Progenitor cell of endocrine pancreas (in vitro differentiated cells): ENCODE measurements around the gene LPCAT3. TPM values are rescaled to one million over a fixed set of nuclear protein-coding genes. Genes with fewer than 3 reads are reported as not detected.

ENCODE experiments used
- DNase-seq: peaks from one replicate; pipeline ENCODE4 v3.0.0; 2021; ENCODE audit warnings: low spot score; ENCODE audit not compliant: unreplicated experiment
- H3K27ac Mint-ChIP-seq: 2 replicates; pipeline ENCODE4 v1.8.0; 2021; ENCODE audit warnings: mild to moderate bottlenecking, moderate library complexity, mixed read lengths
- H3K27me3 Mint-ChIP-seq: 2 replicates; pipeline ENCODE4 v1.8.0; 2021; ENCODE audit warnings: mixed read lengths
- H3K36me3 Mint-ChIP-seq: 2 replicates; pipeline ENCODE4 v1.8.0; 2022; ENCODE audit warnings: mixed read lengths; ENCODE audit not compliant: insufficient read depth
- H3K4me1 Mint-ChIP-seq: 2 replicates; pipeline ENCODE4 v1.8.0; 2021; ENCODE audit warnings: low read depth, mixed read lengths
- H3K4me3 Mint-ChIP-seq: 2 replicates; pipeline ENCODE4 v1.8.0; 2021; ENCODE audit warnings: low read depth, mild to moderate bottlenecking, moderate library complexity, mixed read lengths
- H3K9me3 Mint-ChIP-seq: 2 replicates; pipeline ENCODE4 v1.8.0; 2021; ENCODE audit warnings: low read depth, mixed read lengths
- CTCF ChIP-seq: fragments of 200-600 bp; sonication (generic); IDR thresholded peaks from one replicate; pipeline ENCODE4 v1.5.0; 2021; ENCODE audit warnings: antibody characterized with exemption, mild to moderate bottlenecking; ENCODE audit not compliant: unreplicated experiment
- total RNA-seq: library from RNA; stranded (reverse); gene quantifications from 2 replicates; pipeline ENCODE4 v1.2.1, GENCODE V29; 2021

LPCAT3 gene
- total RNA-seq, 1 donor from 2014 or later, result 81.8 TPM

- H3K4me1 Mint-ChIP-seq, result peaks cover 25% of the 10 kb centered on the region
- peak overlapping the region; percentile 98 for H3K27ac Mint-ChIP-seq
- TF ChIP-seq CTCF, result no peak
- no peaks in the 10 kb centered on the region for H3K27me3 Mint-ChIP-seq
- no peak for DNase-seq
- peak overlapping the region; percentile 75 for H3K4me3 Mint-ChIP-seq
- H3K9me3 Mint-ChIP-seq, result no peaks in the 10 kb centered on the region
- peaks cover 50% of the 10 kb centered on the region for H3K36me3 Mint-ChIP-seq
These were observed 79.7 kb downstream of the LPCAT3 start for GRCh38 chr12:6938353-6939190.

GRCh38 chr12:6937481-6938352 lies 80.6 kb downstream of the LPCAT3 start:
- Mint-ChIP-seq H3K4me1 (peaks cover 19% of the 10 kb centered on the region), H3K27ac (peak overlapping the region; percentile 98), H3K27me3 (no peaks in the 10 kb centered on the region), H3K4me3 (peak overlapping the region; percentile 75), H3K9me3 (no peaks in the 10 kb centered on the region), H3K36me3 (peaks cover 50% of the 10 kb centered on the region)
- DNase-seq, result peak; percentile 96
- TF ChIP-seq CTCF, result peak; percentile 95

GRCh38 chr12:6936636-6937480 lies 81.4 kb downstream of the LPCAT3 start:
- no peak for DNase-seq
- no peaks in the 10 kb centered on the region for H3K9me3 Mint-ChIP-seq
- H3K27me3 Mint-ChIP-seq, result no peaks in the 10 kb centered on the region
- peak overlapping the region; percentile 75 for H3K4me3 Mint-ChIP-seq
- peak overlapping the region; percentile 78 for H3K27ac Mint-ChIP-seq
- peaks cover 48% of the 10 kb centered on the region for H3K36me3 Mint-ChIP-seq
- TF ChIP-seq CTCF, result no peak
- H3K4me1 Mint-ChIP-seq, result peaks cover 20% of the 10 kb centered on the region

GRCh38 chr12:6936194-6936635 lies 82.1 kb downstream of the LPCAT3 start:
- TF ChIP-seq CTCF, result no peak
- peak overlapping the region; percentile 75 for H3K4me3 Mint-ChIP-seq
- DNase-seq, result no peak
- peak overlapping the region; percentile 78 for H3K27ac Mint-ChIP-seq
- H3K36me3 Mint-ChIP-seq, result peaks cover 45% of the 10 kb centered on the region
- H3K27me3 Mint-ChIP-seq, result no peaks in the 10 kb centered on the region
- no peaks in the 10 kb centered on the region for H3K9me3 Mint-ChIP-seq
- H3K4me1 Mint-ChIP-seq, result peaks cover 20% of the 10 kb centered on the region
